Brain pericyte (primary cell): Measurements from ENCODE around the gene ARID4A.
A peak's percentile ranks its signal among the peaks of the same experiment; 100 is the strongest.
"Not testable (repeated sequence)": the region's sequence is repeated elsewhere in the genome, so short reads cannot be mapped to it uniquely, and the experiment has no call there.

ENCODE experiments used
- DNase-seq: peaks from one replicate; pipeline ENCODE4 v3.0.0-alpha.2; 2012; ENCODE audit warnings: low read depth, low spot score

ARID4A gene, protein sequence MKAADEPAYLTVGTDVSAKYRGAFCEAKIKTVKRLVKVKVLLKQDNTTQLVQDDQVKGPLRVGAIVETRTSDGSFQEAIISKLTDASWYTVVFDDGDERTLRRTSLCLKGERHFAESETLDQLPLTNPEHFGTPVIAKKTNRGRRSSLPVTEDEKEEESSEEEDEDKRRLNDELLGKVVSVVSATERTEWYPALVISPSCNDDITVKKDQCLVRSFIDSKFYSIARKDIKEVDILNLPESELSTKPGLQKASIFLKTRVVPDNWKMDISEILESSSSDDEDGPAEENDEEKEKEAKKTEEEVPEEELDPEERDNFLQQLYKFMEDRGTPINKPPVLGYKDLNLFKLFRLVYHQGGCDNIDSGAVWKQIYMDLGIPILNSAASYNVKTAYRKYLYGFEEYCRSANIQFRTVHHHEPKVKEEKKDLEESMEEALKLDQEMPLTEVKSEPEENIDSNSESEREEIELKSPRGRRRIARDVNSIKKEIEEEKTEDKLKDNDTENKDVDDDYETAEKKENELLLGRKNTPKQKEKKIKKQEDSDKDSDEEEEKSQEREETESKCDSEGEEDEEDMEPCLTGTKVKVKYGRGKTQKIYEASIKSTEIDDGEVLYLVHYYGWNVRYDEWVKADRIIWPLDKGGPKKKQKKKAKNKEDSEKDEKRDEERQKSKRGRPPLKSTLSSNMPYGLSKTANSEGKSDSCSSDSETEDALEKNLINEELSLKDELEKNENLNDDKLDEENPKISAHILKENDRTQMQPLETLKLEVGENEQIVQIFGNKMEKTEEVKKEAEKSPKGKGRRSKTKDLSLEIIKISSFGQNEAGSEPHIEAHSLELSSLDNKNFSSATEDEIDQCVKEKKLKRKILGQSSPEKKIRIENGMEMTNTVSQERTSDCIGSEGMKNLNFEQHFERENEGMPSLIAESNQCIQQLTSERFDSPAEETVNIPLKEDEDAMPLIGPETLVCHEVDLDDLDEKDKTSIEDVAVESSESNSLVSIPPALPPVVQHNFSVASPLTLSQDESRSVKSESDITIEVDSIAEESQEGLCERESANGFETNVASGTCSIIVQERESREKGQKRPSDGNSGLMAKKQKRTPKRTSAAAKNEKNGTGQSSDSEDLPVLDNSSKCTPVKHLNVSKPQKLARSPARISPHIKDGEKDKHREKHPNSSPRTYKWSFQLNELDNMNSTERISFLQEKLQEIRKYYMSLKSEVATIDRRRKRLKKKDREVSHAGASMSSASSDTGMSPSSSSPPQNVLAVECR

DNA sequence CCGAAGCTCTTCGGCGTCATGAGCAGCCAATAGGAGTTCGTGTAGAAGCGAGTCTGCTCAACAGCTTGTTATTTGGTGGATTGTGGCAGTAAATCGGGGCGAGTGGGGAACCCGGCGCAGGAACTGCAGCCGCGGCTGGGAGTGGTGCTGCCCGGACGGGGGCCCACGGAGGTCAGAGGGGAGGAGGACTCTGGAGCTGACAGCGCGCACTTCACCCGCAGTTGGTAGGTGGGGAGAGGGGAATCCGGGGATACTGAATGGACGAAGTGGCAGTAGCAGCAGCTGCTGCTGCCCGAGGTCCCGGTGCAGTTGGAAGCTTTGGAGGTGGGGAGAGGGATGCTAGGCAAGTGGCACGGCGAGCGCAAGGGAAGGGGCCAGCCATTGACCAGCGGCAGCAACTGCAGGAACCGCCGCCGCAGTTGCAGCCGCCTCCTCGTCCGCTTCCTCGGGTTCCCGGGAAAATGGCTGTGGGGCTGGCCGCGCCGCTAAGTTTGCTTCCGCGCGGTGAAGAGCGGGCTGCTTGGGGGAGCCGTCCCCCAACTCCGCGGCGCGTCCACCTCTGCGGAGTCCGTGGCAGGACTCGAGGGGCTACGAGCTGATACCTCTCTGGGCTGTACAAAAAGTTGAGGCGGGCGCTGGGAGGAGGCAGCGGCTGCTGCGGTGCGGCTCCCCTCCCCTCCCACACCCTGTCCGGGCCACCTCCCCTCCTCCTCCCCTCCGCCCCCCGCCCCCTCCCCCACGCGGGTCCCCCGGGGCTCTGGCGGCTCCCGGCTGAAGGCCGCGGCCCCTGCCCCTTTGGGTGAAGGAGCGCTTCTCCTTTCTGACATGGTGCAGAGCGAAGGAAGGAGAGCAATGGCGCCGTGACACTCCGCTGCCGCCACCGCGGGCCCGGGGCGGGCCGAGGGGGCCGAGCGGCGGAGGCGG is at the start of gene ARID4A:
TSS of gene ARID4A (plus strand) at position 79 of the 924 bp plus-strand sequence. CDS start 1,300 bp downstream, outside the sequence.
- no peak for DNase-seq

DNA sequence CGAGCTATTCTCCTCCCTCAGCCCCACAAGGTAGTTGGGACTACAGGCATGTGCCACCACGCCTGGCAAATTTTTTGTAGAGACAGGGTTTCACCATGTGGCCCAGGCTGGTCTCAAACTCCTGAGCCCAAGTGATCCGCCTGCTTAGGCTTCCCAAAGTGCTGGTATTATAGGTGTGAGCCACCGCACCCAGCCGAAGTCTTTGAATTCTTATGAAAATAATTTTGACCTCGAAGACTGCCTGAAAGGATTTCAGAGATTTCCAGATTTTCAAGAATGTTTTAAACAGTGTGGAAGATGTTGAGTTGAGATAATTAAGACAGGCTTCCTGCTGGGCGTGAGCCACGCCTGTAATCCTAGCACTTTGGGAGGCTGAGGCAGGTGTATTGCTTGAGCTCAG is 48.7 kb upstream of the ARID4A start:
- no peak for DNase-seq

DNA sequence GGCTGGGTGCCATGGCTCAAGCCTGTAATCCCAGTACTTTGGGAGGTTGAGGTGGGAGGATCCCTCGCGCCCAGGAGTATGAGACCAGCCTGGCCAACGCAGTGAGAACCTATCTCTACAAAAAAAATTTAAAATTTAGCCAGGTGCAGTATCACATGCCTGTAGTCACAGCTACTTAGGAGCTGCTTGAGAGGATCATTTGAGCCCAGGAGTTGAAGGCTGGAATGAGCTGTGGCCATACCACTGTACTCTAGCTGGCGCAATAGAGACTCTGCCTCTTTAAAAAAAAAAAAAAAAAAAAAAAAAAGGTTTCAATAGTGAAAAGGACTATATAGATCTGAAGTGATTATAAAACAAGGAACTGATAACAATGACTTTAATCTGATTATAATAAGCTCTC is 40.2 kb upstream of the ARID4A start:
- DNase-seq = no peak

DNA sequence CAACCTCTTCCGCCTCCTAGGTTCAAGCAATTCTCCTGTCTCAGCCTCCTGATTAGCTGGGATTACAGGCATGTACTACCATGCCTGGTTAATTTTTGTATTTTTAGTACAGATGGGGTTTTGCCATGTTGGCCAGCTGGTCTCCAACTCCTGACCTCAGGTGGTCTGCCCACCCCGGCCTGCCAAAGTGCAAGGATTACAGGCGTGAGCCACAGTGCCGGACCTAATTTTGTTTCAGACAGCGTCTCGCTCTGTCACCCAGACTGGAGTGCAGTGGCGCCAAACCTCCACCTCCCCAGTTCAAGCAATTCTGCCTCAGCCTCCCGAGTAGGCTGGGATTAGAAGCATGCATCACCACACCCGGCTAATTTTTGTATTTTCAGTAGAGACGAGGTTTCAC is 36.4 kb upstream of the ARID4A start:
- not testable (repeated sequence) for DNase-seq

DNA sequence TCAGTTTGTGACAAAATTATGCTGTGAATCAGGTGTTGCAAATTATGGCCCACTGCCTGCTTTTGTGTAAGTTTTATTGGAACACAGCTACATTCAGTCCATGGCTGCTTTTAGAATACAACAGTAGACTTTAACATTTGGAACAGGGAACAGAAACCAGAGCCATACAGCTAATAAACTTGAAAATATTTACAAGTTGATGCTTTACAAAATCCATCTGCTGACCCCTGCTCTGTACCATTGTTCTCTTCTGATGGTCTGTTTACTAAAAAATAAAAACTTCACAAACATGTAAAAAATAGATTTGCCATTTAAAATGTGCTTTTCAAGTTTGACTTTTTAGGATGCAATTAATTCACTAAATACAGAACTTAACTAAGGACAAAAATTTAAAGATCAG is 33.0 kb upstream of the ARID4A start:
- DNase-seq = no peak

DNA sequence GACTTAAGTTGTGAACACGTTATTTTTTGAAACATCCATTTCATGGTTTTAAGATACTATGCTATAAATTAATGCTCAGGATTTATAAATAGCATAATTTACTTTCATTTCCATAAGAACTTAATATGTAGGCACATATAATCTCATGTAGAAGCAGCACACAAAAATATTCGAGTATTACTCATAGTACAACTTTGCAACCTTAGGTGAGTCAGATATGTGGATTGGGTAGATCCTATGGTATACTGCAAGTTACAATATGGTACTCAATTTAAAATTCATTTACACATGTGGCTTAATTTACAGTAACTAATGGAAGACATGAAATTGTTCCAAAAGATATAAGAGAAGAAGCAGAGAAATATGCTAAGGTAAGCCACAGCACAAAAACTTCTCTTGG is 27.7 kb upstream of the ARID4A start:
- DNase-seq = no peak

DNA sequence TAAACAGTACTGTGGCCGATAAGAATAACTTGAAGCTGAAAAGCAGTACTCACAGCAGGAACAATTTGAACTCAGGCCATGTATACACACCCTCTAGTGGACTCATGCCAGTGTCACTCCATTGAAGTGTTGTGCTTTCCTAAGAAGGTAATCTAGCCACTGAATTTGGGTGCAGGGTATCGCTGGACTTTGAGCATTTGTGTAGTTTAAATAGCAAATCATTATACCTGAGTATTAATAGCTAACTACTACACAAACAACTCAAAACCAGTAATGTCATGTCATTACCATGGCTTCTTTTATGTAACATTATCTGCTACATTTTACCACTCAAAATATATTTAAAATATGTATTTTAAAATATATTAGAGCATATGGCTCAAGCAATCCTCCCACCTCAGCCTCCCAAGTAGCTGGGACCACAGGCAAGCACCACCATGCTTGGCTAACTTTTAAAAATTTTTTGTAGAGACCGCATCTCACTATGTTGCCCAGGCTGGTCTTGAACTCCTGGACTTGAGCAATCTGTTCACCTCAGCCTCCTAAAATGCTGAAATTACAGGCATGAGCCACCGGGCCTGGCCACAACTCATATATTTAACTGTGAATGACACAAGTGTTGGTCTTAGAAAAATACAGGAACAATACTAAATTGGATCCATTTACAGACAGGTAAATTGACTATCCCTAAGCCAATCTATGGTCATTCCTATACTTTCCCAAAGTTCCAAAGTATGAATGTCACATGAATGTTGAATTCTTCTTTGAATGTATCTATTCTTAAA is 25.6 kb upstream of the ARID4A start:
- DNase-seq = no peak

DNA sequence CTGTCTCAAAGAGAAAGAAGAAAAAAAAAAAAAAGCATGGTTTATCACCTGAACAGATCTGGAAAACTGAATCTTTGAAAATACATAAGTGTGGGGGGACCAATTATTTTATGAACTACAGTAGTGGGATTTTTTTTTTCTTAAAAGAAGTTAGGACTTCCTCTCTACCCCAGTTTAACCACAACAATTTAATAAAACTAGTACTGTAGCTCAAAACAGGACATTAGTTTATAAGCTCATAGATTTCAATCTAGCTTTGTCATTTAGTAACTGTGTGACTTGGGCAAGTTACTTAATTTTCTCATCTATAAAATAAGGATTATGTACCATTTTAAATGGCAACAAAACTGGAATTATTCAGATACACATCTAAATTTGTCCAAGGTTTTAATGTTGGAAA is 23.5 kb upstream of the ARID4A start:
- no peak for DNase-seq

DNA sequence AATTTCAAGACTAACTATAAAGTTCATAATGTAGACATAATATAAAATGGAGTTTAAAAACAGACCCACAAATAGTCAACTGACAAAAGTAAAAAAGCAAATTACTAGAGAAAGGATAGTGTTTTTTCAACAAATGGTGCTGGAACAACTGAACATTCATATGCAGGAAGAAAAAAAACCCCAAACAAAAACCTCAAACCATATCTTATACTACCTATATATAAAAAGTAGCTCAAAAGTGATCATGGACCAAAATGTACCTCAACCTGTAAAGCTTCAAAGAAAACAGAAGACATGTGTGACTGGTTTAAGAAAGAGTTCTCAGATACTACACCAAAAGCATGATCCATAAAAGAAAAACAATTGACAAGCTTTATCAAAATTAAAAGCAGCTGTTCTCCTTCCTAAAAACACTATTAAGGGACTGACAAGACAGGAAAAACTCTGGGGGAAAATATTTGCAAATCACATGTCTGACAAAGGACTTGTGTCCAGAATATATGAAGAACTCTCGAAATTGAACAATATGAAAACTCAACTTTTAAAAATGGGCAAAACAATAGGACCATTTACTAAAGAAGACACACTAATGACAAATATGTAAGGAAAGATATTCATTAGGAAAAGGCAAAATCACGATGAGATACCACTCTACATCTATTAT is 22.7 kb upstream of the ARID4A start:
- no peak for DNase-seq

DNA sequence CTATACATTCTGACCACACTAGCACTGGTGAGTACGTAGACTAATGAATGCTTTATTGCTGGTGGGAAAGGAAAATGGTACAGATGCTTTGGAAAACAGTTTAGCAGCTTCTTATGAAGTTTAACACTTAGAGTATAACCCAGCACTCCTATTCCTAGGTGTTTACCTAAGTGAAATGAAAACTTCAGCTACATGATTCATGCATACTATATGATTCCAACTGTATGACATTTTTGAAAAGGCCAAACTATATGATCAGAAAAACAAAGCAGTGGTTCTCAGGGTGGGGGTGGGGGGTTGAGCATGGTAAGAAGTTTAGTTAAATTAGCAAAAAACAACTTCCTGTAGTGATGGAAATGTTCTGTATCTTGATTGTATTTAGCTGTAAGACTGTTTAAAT is 22.1 kb upstream of the ARID4A start:
- no peak for DNase-seq

DNA sequence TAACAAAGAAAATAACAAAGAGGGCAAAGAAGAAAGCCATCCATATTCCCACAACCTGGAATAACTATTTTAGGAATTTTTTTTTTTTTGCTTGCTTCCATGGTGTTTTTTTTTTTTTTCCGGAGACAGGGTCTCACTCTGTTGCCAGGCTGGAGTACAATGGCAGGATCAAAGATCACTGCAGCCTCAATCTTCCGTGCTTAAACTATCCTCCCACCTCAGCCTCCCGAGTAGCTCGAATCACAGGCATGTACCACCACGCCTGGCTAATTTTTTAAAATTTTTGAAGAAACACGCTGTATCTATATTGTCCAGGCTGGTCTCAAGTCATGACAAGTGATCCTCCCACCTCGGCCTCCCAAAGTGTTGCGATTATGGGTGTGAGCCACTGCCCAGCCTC is 20.2 kb upstream of the ARID4A start:
- DNase-seq = no peak

DNA sequence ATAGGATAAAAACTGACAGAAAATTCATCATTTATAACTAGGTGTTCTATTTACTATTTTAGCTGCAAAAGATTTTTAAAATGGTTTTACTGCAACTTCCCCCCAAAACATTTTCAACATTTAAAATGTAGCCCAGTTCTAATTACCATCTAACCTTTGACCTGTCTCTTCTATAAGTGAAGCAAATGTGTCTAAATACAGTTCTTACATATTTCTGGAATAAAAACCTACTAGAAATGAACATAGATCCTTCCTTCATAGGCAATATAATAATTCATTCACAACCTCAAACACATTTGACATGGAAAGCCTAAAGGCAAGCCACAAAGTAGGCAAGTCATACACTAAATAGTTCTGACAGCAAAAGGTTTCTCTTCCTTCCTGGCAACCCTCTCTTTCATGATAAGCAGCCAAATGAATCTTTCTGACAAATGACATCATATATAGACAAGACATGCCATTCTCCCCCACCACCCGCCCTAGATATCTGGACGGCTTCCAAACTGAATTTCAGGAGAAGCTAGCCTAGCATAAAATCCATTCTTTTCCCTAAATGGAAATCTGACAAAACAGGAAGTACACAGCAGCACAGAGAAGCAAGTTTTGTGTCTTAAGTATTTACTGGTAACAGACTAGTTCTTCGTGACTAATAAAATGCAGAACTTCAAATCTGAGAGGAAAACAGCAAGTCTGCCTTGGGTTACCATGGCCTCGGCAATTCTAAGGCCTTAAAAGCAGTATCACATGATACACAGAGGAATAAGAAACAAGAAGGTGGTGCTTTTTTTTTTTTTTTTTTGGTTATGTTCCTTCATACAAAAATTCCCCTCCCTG is 17.2 kb upstream of the ARID4A start:
- peak; percentile 25 for DNase-seq

DNA sequence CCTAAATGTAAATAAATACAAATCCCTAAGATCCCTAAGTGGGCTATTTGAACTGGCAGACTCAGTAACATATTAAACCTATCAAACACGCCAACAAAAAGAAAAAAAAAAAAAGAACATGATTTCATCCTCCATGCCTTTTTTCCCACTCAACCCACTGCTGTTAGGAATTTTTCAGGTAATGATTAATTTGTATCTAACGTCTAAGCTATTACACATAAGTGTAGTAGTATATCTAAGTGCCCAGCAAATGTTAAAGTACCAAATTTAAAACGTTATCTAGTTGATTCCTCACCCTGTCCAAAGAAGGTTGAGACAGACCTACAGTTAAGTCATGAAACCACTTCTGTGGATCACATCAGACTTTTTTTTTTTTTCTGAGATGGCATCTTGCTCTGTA is 16.4 kb upstream of the ARID4A start:
- no peak for DNase-seq

DNA sequence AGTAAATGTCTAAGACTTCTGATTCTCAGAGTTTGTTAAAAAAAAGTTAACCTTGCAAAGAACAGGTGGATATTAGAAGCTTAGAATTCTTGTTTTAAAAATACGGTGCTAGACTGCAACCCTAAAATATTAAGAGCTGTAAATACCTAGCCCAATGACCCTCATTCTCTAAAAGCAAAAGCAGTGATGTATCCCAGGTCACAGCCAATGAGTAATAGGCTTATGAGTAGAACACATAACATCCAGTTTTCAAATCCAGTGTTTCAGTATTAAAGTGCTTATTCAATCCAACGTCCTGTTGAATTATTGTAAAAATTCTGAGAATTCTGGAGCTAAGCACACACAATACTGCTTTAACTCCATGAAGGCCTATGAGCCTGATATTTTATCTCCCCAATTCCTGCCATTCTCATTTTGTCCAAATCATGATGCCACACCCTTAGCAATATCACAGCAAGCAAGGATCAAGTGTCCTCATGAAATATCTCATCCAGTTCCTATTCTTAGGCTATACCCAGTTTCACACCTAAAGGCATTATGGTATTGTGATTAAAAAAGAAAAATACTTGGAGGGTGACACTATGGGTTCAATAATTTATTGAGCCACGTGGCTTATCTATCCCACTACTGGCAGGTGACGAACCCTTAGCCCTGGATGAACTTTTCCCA is 15.3 kb upstream of the ARID4A start:
- no peak for DNase-seq

DNA sequence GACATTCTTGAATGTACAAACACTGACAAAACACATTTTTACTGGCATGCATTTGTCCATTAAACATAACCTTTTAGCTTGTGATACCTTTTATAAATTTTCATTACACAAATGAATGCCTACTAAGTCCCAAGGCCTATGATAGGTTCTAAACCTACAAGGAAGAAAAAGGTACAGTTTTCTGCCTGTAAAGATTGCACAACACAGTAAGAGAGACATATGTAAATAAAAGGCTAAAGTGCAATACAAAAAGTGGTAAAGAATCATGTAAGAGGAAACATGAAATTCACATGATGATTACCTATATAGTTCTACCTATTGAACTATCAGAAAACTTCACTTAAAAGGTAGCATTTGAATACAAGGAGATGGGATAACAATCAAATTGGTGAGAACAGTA is 14.6 kb upstream of the ARID4A start:
- no peak for DNase-seq

DNA sequence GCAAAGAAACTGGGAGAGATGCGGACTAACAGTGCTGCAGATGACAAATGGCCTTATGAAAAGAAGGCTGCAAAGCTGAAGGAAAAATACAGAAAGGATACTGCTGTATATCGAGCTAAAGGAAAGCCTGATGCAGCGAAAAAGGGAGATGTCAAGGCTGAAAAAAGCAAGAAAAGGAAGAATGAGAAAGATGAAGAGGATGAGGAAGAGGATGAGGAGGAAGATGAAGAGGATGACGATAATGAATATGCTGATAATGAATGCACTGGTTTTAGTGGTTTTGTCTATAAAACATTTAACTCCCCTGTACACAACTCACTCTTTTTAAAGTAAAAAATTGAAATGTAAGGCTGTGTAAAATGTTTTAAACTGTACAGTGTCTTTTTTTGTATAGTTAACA is 13.2 kb upstream of the ARID4A start:
- no peak for DNase-seq

DNA sequence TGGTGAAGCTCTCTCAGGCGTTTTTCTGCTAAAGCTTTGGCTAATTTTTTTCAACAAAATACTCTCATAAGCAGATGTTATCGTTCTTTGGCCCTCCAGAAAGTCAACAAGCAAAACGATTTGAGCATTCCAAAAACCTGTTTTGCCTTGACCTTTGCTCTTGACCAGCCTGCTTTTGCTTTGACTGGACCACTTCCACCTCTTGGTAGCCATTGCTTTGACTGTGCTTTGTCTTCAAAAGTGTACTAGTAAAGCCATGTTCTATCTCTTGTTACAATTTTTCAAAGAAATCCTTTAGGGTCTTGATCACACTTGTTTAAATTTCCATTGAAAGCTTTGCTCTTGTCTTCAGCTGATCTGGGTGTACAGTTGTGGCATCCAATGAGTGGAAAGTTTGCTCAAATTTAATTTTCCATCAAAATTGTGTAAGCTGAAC is 10.7 kb upstream of the ARID4A start:
- DNase-seq = no peak
